VCaP (cell line): ENCODE measurements around the gene ARID4A.
"Not testable (repeated sequence)": the region's sequence is repeated elsewhere in the genome, so short reads cannot be mapped to it uniquely, and the experiment has no call there.

Source experiments
- H3K27ac ChIP-seq: fragments of 450-650 bp; 2 replicates; pipeline ENCODE4 v1.5.1; 2017
- TF ChIP-seq, protein P1 (sequence below): fragments of 450-650 bp; conservative IDR thresholded peaks from 2 replicates; pipeline ENCODE4 v1.5.1; 2017; ENCODE audit warnings: mild to moderate bottlenecking, moderate library complexity

Gene ARID4A

GRCh38 chr14:58353516-58354299 is 55.4 kb downstream of the ARID4A start:
- TF ChIP-seq, protein P1, sequence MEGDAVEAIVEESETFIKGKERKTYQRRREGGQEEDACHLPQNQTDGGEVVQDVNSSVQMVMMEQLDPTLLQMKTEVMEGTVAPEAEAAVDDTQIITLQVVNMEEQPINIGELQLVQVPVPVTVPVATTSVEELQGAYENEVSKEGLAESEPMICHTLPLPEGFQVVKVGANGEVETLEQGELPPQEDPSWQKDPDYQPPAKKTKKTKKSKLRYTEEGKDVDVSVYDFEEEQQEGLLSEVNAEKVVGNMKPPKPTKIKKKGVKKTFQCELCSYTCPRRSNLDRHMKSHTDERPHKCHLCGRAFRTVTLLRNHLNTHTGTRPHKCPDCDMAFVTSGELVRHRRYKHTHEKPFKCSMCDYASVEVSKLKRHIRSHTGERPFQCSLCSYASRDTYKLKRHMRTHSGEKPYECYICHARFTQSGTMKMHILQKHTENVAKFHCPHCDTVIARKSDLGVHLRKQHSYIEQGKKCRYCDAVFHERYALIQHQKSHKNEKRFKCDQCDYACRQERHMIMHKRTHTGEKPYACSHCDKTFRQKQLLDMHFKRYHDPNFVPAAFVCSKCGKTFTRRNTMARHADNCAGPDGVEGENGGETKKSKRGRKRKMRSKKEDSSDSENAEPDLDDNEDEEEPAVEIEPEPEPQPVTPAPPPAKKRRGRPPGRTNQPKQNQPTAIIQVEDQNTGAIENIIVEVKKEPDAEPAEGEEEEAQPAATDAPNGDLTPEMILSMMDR = no peak
- peak overlapping the region; percentile 71 for H3K27ac ChIP-seq

GRCh38 chr14:58354808-58355207 is 56.5 kb downstream of the ARID4A start:
- TF ChIP-seq, protein P1 = no peak
- no peak overlapping the region for H3K27ac ChIP-seq

DNA sequence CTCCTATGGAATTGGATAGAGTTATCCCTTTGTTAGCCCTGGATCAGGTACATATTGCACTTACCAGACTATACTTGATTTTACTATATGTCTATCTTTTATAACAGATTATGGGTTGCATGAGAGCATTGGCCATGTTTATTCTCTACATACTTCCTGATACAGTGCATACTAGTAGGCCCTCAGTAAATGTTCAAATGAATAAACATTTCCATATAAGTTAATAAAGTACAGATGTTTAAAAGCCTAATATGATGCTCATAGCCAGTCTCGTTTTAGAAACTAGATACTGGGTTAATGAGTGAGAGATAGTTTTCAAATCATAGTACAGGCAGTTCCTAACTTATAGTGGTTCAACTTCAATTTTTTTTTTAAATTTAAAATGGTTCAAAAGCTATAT is 57.9 kb downstream of the ARID4A start:
- no peak overlapping the region for H3K27ac ChIP-seq
- TF ChIP-seq, protein P1 = no peak

DNA sequence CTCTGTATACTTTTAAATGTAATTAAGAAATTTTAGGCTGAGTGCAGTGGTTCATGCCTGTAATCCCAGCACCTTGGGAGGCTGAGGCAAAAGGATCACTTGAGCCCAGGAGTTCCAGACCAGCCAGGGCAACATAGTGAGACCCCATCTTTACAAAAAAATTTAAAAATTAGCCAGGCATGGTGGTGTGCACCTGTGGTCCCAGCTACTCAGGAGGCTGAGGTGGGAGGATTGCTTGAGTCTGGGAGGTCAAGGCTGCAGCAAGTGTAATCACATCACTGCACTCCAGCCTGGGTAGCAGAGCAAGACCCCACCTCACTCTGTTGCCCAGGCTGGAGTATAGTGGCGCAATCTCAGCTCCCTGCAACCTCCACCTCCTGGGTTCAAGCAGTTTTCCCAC is 63.9 kb downstream of the ARID4A start:
- not testable (repeated sequence) for H3K27ac ChIP-seq

DNA sequence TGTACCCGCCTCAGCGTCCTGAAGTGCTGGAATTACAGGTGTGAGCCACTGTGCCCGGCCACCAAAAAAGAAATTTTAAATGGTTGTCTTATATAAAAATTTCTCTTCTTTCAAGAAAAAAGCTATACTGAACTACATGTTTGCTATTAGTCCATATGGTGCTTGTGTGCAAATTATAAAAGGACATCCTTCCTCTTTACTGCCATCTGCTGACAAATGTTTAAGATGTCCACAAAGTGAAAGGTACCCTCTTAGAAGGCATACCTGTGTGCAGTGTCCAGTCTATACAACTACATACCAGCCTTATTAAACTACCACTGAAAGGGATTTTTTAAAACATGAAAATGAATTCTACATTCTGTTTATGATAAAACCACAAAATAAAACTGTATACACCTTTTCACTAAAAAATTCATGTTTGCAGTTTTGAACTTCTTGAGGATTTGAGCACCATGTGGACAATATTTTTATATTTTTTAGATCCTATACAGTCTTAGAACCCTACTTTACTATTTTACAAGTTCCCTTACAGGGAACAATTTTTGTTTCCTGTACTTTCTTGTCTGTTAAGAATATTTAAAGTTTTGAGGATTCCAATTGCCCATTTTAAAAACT is 64.5 kb downstream of the ARID4A start:
- TF ChIP-seq, protein P1 = peak; percentile 67
- H3K27ac ChIP-seq = no peak overlapping the region

GRCh38 chr14:58364316-58364715 is 66.0 kb downstream of the ARID4A start:
- H3K27ac ChIP-seq = no peak overlapping the region
- TF ChIP-seq, protein P1 = no peak

DNA sequence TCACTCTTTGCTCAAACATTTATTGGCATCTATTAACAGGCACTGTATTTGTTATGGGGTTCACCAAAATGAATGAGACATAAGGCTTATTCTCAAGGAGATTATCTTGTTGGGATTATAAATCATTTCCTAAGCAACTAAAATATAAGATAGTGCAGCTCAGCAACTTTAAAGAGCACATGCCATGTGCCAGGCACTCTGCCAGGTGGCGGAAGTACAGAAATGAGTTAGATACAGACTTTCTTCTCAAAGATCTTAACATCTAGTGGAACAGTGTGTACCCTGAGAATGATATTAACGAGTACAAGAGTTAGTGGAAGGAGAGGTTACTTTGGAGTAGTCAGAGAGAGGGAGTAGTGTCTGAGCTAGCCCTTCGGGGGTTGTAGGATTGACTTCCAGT is 68.9 kb downstream of the ARID4A start:
- H3K27ac ChIP-seq = no peak overlapping the region
- TF ChIP-seq, protein P1 = no peak

- H3K27ac ChIP-seq = no peak overlapping the region
- TF ChIP-seq, protein P1 = no peak
Measured at GRCh38 chr14:58368956-58369355, 70.6 kb downstream of the ARID4A start.
